G401.6 (cell line): ENCODE results near the gene TK1.

Experiments
- FAIRE-seq: peaks from 2 replicates; lab custom pipeline; 2012; peaks lifted over from hg19 to GRCh38; lab: Jason Lieb, UNC

Gene TK1

DNA sequence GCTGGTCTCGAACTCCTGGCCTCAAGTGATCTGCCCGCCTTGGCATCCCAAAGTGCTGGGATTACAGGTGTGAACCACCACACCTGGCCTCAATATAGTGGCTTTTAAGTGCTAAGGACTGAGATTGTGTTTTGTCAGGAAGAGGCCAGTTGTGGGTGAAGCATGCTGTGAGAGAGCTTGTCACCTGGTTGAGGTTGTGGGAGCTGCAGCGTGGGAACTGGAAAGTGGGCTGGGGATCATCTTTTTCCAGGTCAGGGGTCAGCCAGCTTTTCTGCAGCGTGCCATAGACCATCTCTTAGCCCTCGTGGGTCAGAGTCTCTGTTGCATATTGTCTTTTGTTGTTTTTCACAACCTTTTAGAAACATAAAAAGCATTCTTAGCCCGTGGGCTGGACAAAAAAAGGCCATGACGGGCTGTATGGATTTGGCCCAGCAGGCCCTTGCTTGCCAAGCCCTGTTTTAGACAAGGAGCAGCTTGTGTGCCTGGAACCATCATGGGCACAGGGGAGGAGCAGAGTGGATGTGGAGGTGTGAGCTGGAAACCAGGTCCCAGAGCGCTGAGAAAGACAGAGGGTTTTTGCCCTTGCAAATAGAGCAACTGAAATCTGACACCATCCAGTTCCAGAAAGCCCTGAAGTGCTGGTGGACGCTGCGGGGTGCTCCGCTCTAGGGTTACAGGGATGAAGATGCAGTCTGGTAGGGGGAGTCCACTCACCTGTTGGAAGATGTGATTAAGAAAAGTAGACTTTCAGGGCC, 32.7 kb upstream of the TK1 start:
- no peak for FAIRE-seq

DNA sequence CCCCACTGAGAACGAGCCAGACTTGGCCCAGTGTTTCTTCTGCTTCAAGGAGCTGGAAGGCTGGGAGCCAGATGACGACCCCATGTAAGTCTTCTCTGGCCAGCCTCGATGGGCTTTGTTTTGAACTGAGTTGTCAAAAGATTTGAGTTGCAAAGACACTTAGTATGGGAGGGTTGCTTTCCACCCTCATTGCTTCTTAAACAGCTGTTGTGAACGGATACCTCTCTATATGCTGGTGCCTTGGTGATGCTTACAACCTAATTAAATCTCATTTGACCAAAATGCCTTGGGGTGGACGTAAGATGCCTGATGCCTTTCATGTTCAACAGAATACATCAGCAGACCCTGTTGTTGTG, 27.8 kb upstream of the TK1 start:
- no peak for FAIRE-seq

DNA sequence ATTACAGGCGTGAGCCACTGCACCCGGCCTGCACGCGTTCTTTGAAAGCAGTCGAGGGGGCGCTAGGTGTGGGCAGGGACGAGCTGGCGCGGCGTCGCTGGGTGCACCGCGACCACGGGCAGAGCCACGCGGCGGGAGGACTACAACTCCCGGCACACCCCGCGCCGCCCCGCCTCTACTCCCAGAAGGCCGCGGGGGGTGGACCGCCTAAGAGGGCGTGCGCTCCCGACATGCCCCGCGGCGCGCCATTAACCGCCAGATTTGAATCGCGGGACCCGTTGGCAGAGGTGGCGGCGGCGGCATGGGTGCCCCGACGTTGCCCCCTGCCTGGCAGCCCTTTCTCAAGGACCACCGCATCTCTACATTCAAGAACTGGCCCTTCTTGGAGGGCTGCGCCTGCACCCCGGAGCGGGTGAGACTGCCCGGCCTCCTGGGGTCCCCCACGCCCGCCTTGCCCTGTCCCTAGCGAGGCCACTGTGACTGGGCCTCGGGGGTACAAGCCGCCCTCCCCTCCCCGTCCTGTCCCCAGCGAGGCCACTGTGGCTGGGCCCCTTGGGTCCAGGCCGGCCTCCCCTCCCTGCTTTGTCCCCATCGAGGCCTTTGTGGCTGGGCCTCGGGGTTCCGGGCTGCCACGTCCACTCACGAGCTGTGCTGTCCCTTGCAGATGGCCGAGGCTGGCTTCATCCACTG, 27.3 kb upstream of the TK1 start, which contains the start of gene BIRC5:
BIRC5 (plus strand) TSS at position 238 of the 690 bp plus-strand sequence; CDS start at position 302, 64 bp downstream.
- no peak for FAIRE-seq

DNA sequence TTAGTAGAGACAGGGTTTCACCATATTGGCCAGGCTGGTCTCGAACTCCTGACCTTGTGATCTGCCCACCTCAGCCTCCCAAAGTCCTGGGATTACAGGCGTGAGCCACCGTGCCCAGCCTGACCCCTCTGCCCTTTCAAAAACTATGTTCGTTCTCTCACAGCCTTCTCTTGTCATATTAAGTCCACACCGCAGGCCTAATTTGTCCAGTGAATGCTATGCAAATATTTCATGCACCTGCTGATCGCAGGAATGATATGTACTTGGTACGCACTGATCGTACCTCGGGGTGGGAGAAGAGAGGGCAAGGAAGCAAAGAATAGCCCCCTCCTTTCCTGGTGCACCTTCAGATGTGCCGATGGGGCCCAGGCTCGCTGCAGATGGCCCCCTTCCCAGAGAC, 24.2 kb upstream of the TK1 start:
- FAIRE-seq = no peak

DNA sequence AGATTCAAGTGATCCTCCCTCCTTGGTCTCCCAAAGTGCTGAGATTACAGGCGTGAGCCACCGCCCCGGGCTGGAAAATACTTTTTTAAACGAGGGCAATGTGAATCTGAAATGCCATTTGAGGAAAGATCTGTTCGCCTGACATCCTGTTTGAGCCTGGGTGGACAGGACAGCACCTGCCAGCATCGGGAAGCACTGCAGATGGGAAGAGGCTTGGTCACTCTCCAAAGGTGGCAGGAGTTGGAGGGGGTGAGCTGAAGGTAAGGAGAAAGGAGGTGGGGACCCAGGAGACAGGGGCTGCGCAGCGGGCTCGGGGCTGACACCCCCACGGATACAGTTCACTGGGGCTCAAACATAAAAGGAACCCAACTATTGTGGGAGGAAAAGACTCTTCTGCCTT, 23.3 kb upstream of the TK1 start:
- FAIRE-seq = no peak

DNA sequence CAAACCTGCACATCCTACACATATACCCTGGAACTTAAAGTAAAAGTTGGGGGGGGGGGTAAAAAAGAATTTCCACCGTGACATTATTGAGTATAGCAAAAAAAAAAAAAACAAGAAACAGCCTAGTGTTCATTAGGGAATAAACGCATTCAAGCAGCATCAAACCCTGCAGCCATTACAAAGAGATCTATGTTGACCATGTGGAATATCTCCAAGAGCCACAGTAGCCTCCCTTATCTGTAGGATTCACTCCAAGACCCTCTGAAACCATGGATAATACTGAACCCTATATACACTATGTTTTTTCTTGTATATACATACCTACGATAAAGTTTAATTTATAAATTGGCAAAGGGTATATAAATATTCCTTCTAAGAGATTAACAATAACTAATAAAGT, 21.6 kb upstream of the TK1 start:
- FAIRE-seq = no peak

DNA sequence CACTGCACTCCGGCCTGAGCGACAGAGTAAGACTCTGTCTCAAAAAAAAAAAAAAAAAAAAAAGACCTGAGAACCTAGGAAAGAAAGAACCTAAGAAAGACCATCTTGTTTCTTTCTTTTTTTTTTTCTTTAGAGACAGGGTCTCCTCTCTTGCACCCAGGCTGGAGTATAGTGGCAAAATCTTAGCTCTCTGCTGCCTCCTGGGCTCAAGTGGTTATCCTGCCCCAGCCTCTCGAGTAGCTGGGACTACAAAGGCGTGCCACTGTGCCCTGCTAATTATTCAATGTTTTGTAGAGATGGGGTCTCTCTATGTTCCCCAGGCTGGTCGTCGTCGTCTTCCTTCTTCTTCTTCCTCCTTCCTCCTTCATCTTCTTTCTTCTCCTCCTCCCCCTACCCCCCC, 19.4 kb upstream of the TK1 start:
- FAIRE-seq = no peak

DNA sequence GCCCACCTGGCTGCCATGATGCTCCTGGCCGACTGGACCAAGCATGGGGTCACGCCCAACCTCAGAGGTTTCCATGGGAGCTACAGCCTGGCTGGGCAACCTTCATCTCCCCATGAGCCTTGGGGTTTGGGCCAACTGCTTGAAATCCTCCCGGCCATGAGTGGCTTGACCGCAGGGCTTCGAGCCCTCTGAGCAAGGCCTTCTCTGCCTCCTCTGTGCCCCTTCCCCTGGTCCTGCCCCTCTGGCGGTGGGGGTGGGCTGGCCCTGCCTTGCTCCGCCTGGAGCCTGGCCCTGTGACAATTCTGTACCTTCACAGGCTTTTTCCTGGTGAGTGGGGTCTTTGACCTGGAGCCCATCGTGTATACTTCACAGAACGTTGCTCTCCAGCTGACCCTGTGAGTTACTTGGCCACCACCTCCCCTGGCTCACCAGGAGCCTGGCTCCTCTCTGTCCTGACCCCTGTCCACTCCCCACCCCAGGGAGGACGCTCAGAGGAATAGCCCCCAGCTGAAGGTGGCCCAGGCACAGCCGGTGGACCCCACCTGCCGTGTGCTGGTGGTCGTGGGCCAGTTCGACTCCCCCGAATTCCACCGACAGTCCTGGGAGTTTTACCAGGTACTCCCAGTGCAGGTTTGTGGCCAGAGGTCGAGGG, 18.4 kb upstream of the TK1 start:
- no peak for FAIRE-seq

DNA sequence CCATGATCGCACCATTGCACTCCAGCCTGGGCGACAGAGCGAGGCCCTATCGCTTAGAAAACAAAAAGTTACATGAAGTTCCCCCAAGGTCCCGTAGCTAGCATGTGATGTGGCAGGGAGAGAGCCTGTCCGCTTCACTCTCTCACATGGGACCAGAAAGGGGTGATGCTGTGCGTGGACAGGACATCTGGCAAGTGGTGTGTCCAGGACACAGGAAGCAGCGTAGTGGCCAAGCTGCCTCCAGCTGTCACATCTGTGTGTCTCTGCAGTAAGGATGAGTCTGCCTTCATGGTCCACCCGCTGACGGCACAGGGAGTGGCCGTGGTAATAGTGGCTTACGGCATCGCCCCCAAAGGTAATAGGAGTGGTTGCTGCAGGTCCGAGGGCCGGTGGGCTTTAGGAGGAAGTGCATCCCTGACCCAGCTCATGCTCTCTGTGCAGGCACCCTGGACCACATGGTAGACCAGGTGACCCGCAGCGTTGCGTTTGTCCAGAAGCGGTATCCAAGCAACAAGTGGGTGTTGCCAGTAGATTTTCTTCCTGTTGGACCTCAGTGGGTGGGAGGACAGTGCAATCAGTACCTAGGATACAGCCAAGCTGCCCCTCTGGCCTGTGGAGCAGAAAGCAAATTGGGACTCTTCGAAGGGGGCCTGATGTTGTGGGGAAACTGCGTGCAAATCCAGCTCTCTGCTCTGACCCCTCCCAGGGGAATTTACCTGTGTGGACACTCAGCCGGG, 17.7 kb upstream of the TK1 start:
- no peak for FAIRE-seq

DNA sequence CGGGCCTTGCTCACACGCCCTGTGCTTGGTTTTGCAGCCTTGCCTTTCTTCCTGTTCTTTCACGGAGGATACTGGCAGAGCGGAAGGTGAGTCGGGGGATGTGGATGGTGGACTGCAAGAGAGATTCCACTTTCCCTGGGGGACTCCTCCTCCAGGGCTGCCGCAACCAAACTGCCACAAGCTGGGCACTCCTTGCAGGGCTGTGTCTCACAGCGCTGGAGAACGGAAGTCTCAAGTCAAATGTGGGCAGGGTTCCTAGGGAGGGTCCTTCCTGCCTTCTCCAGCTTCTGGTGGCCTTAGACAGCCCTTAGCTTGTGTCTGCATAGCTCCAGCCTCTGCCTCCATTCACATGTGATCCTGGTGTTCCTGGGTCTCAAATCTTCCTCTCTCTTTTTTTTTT, 15.8 kb upstream of the TK1 start:
- FAIRE-seq = no peak

DNA sequence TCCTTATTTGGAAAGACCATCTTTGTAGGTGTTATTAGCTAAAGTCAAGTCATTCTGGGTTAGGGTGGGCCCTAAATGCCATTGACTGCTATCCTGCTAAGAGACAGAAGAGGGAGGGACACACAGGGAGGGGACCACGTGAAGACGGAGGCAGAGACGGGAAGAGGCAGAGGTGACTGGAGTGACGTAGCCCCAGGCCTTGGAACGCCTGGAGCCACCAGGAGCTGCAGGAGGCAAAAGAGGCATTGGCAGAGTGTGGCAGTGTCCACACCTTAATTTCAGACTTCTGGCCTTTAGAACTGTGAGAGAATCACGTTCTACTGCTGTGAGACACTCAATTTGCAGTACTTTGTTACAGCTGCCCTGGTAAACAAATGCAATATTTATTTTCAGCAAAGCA, 13.6 kb upstream of the TK1 start:
- FAIRE-seq = no peak

DNA sequence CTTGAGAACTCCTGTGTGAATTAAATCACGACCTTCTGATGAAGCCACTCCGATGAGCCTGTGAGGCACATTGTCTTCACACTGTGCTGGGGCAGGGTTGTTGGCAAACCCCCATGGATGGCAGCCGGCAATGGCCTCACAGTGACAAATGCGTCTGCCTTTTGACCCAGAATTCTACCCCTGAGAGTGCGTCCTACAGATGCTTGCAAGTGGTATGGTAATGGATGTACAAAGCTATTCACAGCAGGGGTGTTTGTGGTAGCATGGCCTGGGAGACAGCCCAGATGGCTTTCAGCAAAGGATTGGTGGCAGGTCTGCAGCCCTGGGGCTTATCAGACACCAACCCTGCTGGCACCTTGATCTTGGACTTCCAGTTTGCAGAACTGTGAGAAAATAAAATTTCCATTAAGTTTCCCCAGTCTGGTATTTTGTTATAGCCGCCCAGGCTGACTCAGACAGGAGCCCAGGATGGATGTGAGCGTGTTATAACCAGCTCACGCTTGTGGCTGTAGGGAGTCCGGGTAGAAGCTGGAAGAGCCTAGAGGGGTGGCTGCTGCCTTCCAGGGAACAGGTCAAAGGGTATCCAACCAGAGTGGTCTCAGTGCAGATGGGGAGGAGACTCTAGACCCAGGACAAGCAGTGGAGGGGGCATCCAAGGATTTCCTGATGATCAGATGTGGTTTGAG, 10.4 kb upstream of the TK1 start:
- FAIRE-seq = no peak

DNA sequence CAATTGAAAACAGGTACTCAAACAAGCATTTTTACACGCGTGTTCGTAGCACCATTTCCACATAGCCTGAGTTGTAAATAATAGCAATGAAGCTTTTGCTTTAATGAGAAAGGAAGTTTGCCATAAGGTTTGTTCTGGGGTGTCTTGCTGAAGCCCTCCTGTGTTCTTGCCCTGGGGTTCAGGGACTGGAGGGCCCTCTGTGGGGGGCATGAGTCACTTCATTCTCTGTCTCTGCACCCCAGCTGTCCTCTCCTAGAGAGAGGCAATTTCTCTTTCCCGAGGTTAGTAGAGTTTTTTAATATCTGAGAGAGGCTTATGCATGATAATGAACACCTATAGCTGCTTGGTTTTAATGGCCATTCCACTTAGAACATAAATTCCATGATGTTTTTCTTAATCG, 9.9 kb upstream of the TK1 start:
- FAIRE-seq = no peak

DNA sequence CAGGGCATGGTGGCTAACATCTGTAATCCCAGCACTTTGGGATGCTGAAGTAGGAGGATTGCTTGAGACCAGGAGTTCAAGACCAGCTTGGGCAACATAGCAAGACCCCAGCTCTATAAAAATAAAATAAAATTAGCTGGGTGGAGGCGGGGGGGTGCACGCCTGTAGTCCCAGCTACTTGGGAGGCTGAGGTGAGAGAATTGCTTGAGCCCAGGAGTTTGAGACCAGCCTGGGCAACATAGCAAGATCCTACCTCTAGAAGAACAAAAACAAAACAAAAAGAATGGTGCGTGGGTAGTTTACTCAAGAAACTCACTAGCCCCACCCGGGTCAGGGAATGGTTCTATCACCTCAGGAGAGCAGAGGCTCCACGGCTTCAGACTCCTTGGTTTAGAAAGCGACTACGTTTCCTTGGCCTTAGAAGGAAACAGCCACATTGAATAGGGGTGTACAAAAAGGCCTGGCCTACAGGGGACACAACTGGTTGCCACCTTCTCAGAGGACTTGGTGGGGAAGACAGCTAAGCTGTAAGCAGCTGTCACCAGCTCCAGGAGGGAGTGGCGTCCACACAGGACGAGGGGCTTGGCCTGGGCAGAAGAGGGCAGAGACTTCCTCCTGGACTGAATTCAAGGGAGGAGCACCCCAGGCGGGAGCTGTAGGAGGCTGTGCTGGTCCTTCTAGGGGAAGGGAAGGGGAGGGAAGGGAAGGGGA, 716 bp downstream of the TK1 start:
- no peak for FAIRE-seq

DNA sequence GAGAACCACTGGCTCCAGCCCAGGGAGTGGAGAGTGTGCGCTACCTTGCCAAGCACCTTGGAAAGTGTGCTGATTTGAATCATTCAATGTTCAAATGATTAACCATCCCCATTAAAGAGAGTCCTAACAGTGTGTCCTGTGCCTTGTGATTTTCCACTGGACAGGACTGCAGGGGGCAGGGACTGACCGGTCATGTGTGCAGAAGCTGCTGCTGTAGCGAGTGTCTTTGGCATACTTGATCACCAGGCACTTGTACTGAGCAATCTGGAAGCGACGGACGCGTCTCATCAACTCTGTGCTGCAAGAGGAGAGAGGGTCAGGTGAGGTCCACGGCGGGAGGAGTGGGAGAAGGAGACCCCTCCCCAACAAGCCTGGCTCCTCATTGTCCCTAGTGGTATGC, 2.0 kb downstream of the TK1 start:
- no peak for FAIRE-seq

DNA sequence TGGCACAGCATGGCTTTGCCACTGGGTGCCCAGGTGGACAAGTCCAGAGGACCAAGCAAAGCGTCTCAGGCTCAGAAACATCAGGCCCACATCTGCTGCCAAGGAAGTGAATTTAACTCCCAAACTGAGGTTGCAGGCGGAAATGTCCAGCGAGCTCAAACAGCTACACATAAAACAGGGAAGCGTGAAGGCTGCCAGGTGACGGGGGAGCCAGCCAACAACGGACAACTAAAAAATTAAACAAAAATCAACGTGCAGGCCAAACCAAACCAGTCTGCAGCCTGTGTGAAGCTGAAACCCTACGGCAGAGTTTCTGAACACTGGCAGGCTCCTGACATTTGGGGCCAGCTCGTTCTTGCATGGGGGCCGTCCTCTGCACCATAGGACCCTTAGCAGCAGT, 2.5 kb downstream of the TK1 start:
- FAIRE-seq = no peak

DNA sequence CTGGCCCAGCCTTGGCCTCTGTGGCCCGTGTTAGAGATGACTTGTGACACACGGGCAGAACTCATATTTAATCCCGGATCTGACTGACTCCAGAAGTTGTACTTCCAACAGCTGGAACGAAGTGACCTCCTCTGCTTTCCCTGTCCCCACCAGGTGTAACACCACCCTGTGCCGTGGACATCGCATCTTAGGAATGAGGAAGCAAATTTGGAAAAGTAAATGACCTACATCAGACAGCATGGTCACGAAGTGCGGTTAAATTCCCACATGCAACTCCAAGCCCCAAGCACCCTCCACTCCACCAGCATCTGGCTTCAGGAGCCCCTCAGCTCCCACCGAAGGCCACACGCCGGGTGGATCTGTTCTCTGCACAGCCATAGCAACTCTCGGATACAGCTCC, 2.9 kb downstream of the TK1 start:
- FAIRE-seq = no peak

DNA sequence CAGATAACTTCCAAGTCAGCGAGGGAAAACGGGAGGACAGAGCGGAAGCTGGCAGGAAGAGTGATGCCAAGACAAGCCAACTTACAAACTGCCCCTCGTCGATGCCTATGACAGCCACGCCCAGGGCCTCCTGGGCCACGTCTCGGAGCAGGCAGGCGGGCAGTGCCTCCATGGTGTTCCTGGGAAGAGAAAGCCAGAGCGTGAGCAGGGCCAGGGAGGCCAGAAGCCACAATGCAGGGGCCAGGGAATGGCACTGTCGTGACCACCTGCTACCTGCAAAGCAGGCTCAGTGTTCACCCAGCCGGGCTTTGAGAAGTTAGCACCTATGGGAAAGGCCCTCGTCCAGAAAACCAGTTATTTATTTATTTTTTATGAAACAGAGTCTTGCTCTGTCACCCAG, 4.3 kb downstream of the TK1 start:
- no peak for FAIRE-seq

DNA sequence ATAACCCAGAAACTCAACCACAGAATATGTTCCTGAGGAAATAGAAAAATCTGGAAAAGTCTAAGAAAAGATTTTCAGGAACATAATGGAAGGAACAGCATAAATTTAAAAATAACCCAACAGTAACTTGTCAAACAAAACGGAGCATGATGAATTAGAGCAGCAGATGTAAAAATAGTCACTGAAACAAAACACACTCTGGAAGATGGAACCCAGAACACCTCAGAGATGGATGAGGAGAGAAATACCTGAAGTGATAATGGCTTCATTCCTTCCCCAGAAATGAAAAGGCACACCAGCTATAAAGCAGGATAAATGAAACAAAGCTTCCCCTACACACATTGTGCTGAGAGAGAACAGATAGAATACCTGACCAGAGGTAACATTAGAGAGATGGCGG, 6.3 kb downstream of the TK1 start:
- no peak for FAIRE-seq

DNA sequence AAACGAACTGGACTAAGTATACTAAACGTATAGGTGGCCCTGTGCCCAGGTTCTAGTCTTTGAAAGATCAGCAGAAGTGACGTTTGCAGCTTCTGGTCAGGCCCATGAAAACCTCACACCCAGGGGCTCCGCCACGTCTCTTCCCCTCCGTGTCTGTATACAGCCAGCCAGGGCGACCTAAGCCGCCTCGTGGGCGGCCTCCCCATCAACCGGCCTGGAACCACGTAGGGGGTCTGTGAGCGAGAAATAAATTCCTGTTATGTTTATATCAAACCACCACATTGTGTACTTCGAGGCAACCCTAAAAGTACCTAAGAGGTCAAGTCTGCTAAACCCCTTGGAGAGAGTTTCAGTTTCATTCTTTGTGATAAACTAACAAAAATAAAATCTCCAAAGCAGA, 6.8 kb downstream of the TK1 start:
- FAIRE-seq = no peak

DNA sequence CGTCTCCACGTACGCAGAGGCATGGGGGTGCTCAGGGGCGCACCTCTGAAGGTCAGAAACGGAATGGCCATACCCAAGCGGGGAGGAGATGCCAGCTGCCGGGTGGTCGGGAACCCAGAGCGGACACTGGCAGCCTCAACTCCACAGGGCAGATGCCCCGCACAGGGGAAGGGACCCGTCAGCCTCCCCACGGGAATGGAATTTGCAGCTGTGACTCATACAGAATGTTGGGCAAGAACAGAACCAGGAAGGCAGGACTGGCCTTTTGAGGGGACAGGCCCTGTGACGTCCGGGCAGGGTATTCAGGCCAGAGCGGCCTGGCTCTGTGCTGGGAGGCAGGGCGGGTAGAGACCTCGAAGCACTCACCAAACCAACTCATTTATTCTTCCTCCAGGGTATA, 7.5 kb downstream of the TK1 start:
- no peak for FAIRE-seq

DNA sequence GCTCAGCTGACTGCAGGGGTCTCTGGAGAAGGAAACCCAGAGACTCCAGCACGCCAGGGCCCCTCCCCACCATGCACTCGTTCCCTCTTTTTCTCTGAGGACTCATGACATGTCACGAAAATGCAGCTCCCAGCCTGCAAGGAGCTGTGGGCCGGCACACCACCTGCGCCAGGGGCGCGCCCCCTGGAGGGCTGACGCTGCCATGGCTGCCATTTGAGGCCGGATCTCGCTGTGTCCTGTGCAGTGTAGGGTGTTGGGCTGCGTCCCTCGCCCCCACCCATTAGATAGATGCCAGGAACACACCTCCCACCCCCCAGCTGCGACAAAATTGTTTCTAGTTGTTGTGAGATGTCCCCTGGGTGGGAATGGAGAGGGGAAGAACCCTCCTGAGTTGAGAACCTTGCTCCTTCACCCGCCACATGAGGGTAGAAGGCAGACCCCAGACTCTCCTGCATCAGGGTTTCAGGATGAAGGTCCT, 10.3 kb downstream of the TK1 start:
- FAIRE-seq = no peak
